DND-41 (cell line): ENCODE data around the gene CAV2.

Experiments used
- EZH2 ChIP-seq: IDR thresholded peaks from 3 replicates; pipeline ENCODE4 v1.6.1; 2012; ENCODE audit warnings: borderline replicate concordance, low read depth, mild to moderate bottlenecking, moderate library complexity, low read length, inconsistent platforms; ENCODE audit not compliant: severe bottlenecking
- TF ChIP-seq, protein P1 (sequence below): IDR thresholded peaks from 2 replicates; pipeline ENCODE4 v1.5.1; 2012; ENCODE audit warnings: borderline replicate concordance, low read length, moderate library complexity, mild to moderate bottlenecking; ENCODE audit not compliant: poor library complexity, severe bottlenecking; ENCODE audit errors: extremely low read depth

- TF ChIP-seq, protein P1, sequence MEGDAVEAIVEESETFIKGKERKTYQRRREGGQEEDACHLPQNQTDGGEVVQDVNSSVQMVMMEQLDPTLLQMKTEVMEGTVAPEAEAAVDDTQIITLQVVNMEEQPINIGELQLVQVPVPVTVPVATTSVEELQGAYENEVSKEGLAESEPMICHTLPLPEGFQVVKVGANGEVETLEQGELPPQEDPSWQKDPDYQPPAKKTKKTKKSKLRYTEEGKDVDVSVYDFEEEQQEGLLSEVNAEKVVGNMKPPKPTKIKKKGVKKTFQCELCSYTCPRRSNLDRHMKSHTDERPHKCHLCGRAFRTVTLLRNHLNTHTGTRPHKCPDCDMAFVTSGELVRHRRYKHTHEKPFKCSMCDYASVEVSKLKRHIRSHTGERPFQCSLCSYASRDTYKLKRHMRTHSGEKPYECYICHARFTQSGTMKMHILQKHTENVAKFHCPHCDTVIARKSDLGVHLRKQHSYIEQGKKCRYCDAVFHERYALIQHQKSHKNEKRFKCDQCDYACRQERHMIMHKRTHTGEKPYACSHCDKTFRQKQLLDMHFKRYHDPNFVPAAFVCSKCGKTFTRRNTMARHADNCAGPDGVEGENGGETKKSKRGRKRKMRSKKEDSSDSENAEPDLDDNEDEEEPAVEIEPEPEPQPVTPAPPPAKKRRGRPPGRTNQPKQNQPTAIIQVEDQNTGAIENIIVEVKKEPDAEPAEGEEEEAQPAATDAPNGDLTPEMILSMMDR = no peak
- no peak for TF ChIP-seq EZH2
Measured at GRCh38 chr7:116543664-116544063, 44.1 kb downstream of the CAV2 start.
